ENCODE data around the gene MYO16. TPM values are rescaled to one million over a fixed set of nuclear protein-coding genes. Genes with fewer than 3 reads are reported as not detected.

The MYO16 gene
- total RNA-seq, 1 experiment from 2014 or later = 0.19 TPM

DNA sequence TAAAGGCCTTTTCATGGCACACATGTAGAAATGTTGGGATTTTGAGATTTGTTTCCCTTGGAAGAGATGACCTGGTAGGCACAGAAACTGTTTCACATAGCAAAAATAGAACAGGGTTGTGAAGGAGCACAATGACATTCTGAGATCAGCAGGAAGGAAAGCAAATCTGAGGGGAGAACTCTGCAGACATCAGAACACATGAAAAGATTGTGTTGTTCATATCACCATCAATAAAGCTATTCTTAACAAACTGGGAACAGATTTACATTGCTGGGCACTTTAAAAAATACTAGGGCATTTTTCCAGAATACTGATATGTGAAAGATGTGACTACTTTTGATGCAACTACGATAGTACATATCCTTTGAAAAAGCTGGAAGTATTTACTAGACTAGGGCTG, 481.7 kb downstream of the MYO16 start:
- no peak overlapping the region for H3K27ac Mint-ChIP-seq (ENCODE audit: unreplicated experiment)
- TF ChIP-seq, protein P1, sequence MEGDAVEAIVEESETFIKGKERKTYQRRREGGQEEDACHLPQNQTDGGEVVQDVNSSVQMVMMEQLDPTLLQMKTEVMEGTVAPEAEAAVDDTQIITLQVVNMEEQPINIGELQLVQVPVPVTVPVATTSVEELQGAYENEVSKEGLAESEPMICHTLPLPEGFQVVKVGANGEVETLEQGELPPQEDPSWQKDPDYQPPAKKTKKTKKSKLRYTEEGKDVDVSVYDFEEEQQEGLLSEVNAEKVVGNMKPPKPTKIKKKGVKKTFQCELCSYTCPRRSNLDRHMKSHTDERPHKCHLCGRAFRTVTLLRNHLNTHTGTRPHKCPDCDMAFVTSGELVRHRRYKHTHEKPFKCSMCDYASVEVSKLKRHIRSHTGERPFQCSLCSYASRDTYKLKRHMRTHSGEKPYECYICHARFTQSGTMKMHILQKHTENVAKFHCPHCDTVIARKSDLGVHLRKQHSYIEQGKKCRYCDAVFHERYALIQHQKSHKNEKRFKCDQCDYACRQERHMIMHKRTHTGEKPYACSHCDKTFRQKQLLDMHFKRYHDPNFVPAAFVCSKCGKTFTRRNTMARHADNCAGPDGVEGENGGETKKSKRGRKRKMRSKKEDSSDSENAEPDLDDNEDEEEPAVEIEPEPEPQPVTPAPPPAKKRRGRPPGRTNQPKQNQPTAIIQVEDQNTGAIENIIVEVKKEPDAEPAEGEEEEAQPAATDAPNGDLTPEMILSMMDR (IDR thresholded peaks at IDR 0.05; ENCODE audit: unreplicated experiment) = no peak
- no peak overlapping the region for H3K4me3 Mint-ChIP-seq (ENCODE audit: low read depth, unreplicated experiment)
- H3K36me3 Mint-ChIP-seq (ENCODE audit: insufficient read depth, unreplicated experiment) = no peaks in the 10 kb centered on the region
- H3K27me3 Mint-ChIP-seq (ENCODE audit: unreplicated experiment) = no peaks in the 10 kb centered on the region
- H3K9me3 Mint-ChIP-seq (ENCODE audit: low read depth, unreplicated experiment) = no peaks in the 10 kb centered on the region
- intact Hi-C loops (cut with micrococcal nuclease; ENCODE audit: unreplicated experiment) = no loop called here
- no TSS peak for BruUV-seq (replicated peaks)
- CTCF ChIA-PET = no interaction called here
- no peaks in the 10 kb centered on the region for H3K4me1 Mint-ChIP-seq (ENCODE audit: low read depth, unreplicated experiment)
- no peak for DNase-seq

DNA sequence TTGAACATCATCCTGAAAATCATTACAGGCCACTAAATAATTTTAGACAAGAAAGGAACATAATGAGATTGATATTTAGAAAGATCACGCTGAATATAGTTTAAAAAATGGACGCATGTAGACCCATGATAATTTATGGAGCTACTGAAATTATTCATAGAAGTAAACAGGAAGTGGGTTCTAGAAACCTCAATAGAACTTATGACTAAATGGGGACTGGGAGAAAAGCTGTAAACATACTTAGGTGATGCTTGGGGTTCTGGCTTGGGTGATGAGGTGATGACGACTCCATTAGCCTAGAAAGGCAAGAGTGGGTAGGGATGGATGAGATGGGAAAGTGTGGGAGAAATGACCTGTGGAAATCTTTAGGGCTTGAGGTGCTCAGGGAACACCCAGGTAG, 484.0 kb downstream of the MYO16 start:
- Mint-ChIP-seq H3K36me3 (ENCODE audit: insufficient read depth, unreplicated experiment) (no peaks in the 10 kb centered on the region), H3K4me3 (ENCODE audit: low read depth, unreplicated experiment) (no peak overlapping the region)
- CTCF ChIA-PET = interaction anchor here (0.5 kb wide), 1 partner anchor 9 kb away, joined by 3 read pairs; no protein-coding TSS in a partner anchor

GRCh38 chr13:109114162-109114561, 484.8 kb downstream of the MYO16 start:
- Mint-ChIP-seq H3K4me1 (ENCODE audit: low read depth, unreplicated experiment) (no peaks in the 10 kb centered on the region), H3K4me3 (ENCODE audit: low read depth, unreplicated experiment) (no peak overlapping the region), H3K27ac (ENCODE audit: unreplicated experiment) (no peak overlapping the region), H3K27me3 (ENCODE audit: unreplicated experiment) (no peaks in the 10 kb centered on the region), H3K9me3 (ENCODE audit: low read depth, unreplicated experiment) (no peaks in the 10 kb centered on the region), H3K36me3 (ENCODE audit: insufficient read depth, unreplicated experiment) (no peaks in the 10 kb centered on the region)
- TF ChIP-seq, protein P1 (IDR thresholded peaks at IDR 0.05; ENCODE audit: unreplicated experiment) = no peak
- intact Hi-C loops (cut with micrococcal nuclease; ENCODE audit: unreplicated experiment) = no loop called here
- CTCF ChIA-PET = interaction anchor here (0.5 kb wide), 1 partner anchor 9 kb away, joined by 3 read pairs; no protein-coding TSS in a partner anchor
- DNase-seq = no peak
- no TSS peak for BruUV-seq (replicated peaks)

More for the DNA sequence above, 484.0 kb downstream of the MYO16 start:
- H3K4me1 Mint-ChIP-seq (ENCODE audit: low read depth, unreplicated experiment) = no peaks in the 10 kb centered on the region
- no peaks in the 10 kb centered on the region for H3K27me3 Mint-ChIP-seq (ENCODE audit: unreplicated experiment)
- no peak overlapping the region for H3K27ac Mint-ChIP-seq (ENCODE audit: unreplicated experiment)
- intact Hi-C loops (cut with micrococcal nuclease; ENCODE audit: unreplicated experiment) = no loop called here
- TF ChIP-seq, protein P1 (IDR thresholded peaks at IDR 0.05; ENCODE audit: unreplicated experiment) = no peak
- BruUV-seq (replicated peaks) = no TSS peak
- no peak for DNase-seq
- no peaks in the 10 kb centered on the region for H3K9me3 Mint-ChIP-seq (ENCODE audit: low read depth, unreplicated experiment)

GRCh38 chr13:109114991-109115390, 485.6 kb downstream of the MYO16 start:
- CTCF ChIA-PET = no interaction called here
- no peaks in the 10 kb centered on the region for H3K4me1 Mint-ChIP-seq (ENCODE audit: low read depth, unreplicated experiment)
- no TSS peak for BruUV-seq (replicated peaks)

More at GRCh38 chr13:109114991-109115390, 485.6 kb downstream of the MYO16 start:
- TF ChIP-seq, protein P1 (IDR thresholded peaks at IDR 0.05; ENCODE audit: unreplicated experiment) = no peak
- no peak for DNase-seq
- Mint-ChIP-seq H3K27ac (ENCODE audit: unreplicated experiment) (no peak overlapping the region), H3K27me3 (ENCODE audit: unreplicated experiment) (no peaks in the 10 kb centered on the region), H3K36me3 (ENCODE audit: insufficient read depth, unreplicated experiment) (no peaks in the 10 kb centered on the region), H3K4me3 (ENCODE audit: low read depth, unreplicated experiment) (no peak overlapping the region), H3K9me3 (ENCODE audit: low read depth, unreplicated experiment) (no peaks in the 10 kb centered on the region)
- intact Hi-C loops (cut with micrococcal nuclease; ENCODE audit: unreplicated experiment) = no loop called here
